Measurements from ENCODE around the gene CD209.

GRCh38 chr19:7762719-7763293 lies 15.5 kb upstream of the CD209 start, which contains the start of gene CLEC4M:
- TF ChIP-seq CTCF (conservative IDR thresholded peaks at IDR 0.05 in 1 of 2, IDR thresholded peaks at IDR 0.05 in 1 of 2; ENCODE audit: extremely low read depth in 1 of 2, insufficient read depth in 1 of 2, low read depth in 1 of 2, low read length in 2 of 2) (no peak), EZH2 (IDR thresholded peaks at IDR 0.05; ENCODE audit: borderline replicate concordance, low read length) (no peak)

Data from mammary epithelial cell (primary cell).